ENCODE results near the gene TEX38. TPM values are rescaled to one million over a fixed set of nuclear protein-coding genes. Genes with fewer than 3 reads are reported as not detected.

The TEX38 gene
- total and polyA plus RNA-seq, 2 of the 13 experiments (the other 11 are each of a cell fraction or from before 2014, with no cell fraction given) = 0.18 TPM; not detected in 1

DNA sequence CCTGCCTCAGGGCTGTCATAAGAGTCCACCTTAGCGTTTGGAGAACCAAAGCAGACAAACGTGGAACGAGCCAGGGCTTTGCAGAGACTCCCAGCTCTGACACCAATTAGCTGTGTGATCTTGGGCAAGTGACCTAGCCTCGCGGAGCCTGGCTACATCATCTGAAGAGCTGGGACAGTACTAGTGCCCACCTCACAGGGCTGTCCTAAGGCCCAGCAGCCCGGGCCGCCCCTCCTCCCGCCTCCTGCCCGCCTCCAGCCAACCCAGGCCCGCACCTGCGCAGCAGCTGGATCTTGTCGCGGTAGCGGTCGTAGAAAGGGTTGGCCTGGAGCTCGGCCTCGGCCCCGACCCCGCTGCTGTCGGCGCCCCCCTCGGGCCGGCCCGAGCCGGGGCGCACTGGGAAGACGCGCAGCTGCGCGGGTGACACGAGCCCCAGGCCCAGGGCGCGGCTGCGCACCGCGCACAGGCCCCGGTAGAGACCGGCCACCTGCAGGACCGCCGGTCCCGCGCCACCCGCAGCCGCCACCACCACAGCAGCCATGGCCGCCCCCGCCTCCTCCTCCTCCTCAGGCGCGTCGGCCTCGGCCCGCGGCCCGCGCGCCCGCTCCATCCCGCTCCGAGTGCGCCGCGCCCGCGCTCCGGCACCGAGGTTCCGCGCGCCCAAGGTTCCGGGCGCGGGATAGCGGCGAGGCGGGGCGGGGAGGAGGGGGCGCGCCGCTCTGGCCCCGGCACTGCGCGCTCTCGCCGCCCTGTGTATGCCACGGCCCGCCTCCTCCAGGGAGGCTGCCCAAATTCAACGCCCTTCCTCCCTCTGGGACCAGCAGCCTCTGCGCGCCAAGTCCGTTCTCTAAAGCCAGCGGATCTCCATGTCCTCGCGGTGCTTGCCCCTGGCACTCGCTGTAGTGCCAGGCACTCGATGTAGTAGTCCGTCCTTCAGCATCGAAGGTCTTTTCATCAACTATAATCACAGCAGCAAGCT, 3.6 kb upstream of the TEX38 start, which contains the start of gene ATPAF1 (continued):
- TF ChIP-seq ZNF558 (CRISPR knock-in tag; IDR thresholded peaks at IDR 0.05; ENCODE audit: borderline replicate concordance) (no peak; the same call in 1 of the 2 replicates), CHD4 (IDR thresholded peaks at IDR 0.05; ENCODE audit: borderline replicate concordance, low read length) (no peak), ZFP36L1 (CRISPR knock-in tag; IDR thresholded peaks at IDR 0.05) (no peak), ZNF720 (CRISPR knock-in tag; IDR thresholded peaks at IDR 0.05) (no peak), CENPT (CRISPR knock-in tag; IDR thresholded peaks at IDR 0.05; ENCODE audit: low read depth) (no peak), ZNF7 (CRISPR knock-in tag; IDR thresholded peaks at IDR 0.05) (no peak; the same call in 1 of the 2 replicates), ZBTB42 (CRISPR knock-in tag; IDR thresholded peaks at IDR 0.05) (no peak), MAF1 (CRISPR knock-in tag; IDR thresholded peaks at IDR 0.05; ENCODE audit: borderline replicate concordance) (no peak), KDM5A (IDR thresholded peaks at IDR 0.05; ENCODE audit: borderline replicate concordance, low read length) (peak; percentile 52; the same call in 1 of the 2 replicates), RFX1 (IDR thresholded peaks at IDR 0.05) (no peak), ZC3H4 (CRISPR knock-in tag; IDR thresholded peaks at IDR 0.05; ENCODE audit: borderline replicate concordance) (no peak), FIP1L1 (IDR thresholded peaks at IDR 0.05; ENCODE audit: borderline replicate concordance, insufficient read depth, low read depth, low read length) (no peak), MIXL1 (CRISPR knock-in tag; IDR thresholded peaks at IDR 0.05) (no peak), ESRRA (CRISPR knock-in tag; IDR thresholded peaks at IDR 0.05; ENCODE audit: low read depth) (no peak), ZNF670 (CRISPR knock-in tag; IDR thresholded peaks at IDR 0.05; ENCODE audit: borderline replicate concordance) (no peak; the same call in 1 of the 2 replicates)
- TF ChIP-seq, protein P1, sequence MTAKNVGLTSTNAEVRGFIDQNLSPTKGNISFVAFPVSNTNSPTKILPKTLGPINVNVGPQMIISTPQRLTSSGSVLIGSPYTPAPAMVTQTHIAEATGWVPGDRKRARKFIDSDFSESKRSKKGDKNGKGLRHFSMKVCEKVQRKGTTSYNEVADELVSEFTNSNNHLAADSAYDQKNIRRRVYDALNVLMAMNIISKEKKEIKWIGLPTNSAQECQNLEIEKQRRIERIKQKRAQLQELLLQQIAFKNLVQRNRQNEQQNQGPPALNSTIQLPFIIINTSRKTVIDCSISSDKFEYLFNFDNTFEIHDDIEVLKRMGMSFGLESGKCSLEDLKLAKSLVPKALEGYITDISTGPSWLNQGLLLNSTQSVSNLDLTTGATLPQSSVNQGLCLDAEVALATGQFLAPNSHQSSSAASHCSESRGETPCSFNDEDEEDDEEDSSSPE (CRISPR knock-in tag; IDR thresholded peaks at IDR 0.05) = peak; percentile 61; the same call in 1 of the 2 replicates
- TF ChIP-seq, protein P2, sequence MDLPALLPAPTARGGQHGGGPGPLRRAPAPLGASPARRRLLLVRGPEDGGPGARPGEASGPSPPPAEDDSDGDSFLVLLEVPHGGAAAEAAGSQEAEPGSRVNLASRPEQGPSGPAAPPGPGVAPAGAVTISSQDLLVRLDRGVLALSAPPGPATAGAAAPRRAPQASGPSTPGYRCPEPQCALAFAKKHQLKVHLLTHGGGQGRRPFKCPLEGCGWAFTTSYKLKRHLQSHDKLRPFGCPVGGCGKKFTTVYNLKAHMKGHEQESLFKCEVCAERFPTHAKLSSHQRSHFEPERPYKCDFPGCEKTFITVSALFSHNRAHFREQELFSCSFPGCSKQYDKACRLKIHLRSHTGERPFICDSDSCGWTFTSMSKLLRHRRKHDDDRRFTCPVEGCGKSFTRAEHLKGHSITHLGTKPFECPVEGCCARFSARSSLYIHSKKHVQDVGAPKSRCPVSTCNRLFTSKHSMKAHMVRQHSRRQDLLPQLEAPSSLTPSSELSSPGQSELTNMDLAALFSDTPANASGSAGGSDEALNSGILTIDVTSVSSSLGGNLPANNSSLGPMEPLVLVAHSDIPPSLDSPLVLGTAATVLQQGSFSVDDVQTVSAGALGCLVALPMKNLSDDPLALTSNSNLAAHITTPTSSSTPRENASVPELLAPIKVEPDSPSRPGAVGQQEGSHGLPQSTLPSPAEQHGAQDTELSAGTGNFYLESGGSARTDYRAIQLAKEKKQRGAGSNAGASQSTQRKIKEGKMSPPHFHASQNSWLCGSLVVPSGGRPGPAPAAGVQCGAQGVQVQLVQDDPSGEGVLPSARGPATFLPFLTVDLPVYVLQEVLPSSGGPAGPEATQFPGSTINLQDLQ (CRISPR knock-in tag; IDR thresholded peaks at IDR 0.05) = 0 out of 2 replicates have a peak, but pooled peaks have one; percentile 22
- TF ChIP-seq, protein P3, sequence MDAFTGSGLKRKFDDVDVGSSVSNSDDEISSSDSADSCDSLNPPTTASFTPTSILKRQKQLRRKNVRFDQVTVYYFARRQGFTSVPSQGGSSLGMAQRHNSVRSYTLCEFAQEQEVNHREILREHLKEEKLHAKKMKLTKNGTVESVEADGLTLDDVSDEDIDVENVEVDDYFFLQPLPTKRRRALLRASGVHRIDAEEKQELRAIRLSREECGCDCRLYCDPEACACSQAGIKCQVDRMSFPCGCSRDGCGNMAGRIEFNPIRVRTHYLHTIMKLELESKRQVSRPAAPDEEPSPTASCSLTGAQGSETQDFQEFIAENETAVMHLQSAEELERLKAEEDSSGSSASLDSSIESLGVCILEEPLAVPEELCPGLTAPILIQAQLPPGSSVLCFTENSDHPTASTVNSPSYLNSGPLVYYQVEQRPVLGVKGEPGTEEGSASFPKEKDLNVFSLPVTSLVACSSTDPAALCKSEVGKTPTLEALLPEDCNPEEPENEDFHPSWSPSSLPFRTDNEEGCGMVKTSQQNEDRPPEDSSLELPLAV (CRISPR knock-in tag; conservative IDR thresholded peaks at IDR 0.05; ENCODE audit: low read depth) = no peak
- TF ChIP-seq, protein P4, sequence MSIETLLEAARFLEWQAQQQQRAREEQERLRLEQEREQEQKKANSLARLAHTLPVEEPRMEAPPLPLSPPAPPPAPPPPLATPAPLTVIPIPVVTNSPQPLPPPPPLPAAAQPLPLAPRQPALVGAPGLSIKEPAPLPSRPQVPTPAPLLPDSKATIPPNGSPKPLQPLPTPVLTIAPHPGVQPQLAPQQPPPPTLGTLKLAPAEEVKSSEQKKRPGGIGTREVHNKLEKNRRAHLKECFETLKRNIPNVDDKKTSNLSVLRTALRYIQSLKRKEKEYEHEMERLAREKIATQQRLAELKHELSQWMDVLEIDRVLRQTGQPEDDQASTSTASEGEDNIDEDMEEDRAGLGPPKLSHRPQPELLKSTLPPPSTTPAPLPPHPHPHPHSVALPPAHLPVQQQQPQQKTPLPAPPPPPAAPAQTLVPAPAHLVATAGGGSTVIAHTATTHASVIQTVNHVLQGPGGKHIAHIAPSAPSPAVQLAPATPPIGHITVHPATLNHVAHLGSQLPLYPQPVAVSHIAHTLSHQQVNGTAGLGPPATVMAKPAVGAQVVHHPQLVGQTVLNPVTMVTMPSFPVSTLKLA (IDR thresholded peaks at IDR 0.05) = no peak
- TF ChIP-seq, protein P5, sequence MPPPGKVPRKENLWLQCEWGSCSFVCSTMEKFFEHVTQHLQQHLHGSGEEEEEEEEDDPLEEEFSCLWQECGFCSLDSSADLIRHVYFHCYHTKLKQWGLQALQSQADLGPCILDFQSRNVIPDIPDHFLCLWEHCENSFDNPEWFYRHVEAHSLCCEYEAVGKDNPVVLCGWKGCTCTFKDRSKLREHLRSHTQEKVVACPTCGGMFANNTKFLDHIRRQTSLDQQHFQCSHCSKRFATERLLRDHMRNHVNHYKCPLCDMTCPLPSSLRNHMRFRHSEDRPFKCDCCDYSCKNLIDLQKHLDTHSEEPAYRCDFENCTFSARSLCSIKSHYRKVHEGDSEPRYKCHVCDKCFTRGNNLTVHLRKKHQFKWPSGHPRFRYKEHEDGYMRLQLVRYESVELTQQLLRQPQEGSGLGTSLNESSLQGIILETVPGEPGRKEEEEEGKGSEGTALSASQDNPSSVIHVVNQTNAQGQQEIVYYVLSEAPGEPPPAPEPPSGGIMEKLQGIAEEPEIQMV (CRISPR knock-in tag; IDR thresholded peaks at IDR 0.05; ENCODE audit: low read depth) = no peak; the same call in 1 of the 2 replicates
